Measurements from ENCODE around the gene SLC23A2.

DNA sequence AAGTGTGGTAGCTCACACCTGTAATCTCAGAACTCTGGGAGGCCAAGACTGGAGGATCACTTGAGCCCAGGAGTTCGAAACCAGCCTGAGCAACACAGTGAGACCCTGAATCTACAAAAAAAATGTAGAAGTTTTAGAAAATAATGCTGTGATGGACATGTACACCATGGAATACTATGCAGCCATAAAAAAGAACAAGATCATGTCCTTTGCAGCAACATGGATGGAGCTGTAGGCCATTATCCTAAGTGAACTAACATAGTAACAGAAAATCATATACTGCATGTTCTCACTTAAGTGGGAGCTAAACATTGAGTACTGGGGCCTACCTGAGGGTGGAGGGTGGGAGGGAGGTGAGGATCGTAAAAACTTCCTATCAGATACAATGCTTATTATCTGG is 168.8 kb downstream of the SLC23A2 start:
- TF ChIP-seq, protein P1, sequence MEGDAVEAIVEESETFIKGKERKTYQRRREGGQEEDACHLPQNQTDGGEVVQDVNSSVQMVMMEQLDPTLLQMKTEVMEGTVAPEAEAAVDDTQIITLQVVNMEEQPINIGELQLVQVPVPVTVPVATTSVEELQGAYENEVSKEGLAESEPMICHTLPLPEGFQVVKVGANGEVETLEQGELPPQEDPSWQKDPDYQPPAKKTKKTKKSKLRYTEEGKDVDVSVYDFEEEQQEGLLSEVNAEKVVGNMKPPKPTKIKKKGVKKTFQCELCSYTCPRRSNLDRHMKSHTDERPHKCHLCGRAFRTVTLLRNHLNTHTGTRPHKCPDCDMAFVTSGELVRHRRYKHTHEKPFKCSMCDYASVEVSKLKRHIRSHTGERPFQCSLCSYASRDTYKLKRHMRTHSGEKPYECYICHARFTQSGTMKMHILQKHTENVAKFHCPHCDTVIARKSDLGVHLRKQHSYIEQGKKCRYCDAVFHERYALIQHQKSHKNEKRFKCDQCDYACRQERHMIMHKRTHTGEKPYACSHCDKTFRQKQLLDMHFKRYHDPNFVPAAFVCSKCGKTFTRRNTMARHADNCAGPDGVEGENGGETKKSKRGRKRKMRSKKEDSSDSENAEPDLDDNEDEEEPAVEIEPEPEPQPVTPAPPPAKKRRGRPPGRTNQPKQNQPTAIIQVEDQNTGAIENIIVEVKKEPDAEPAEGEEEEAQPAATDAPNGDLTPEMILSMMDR (IDR thresholded peaks at IDR 0.05), result no peak
- TF ChIP-seq POLR2A (IDR thresholded peaks at IDR 0.05), result no peak
